GM23338 (cell line): Measurements from ENCODE around the gene IGF2BP3. TPM values are rescaled to one million over a fixed set of nuclear protein-coding genes. Genes with fewer than 3 reads are reported as not detected.
A peak's percentile ranks its signal among the peaks of the same experiment; 100 is the strongest.

Experiments used
- ATAC-seq: fragments of 200-7000 bp; cut with Tn5 transposase; 3 replicates; pipeline ENCODE4 v1.9.1; 2020
- DNase-seq: peaks from one replicate; pipeline ENCODE4 v3.0.0-alpha.2; 2015; ENCODE audit warnings: low spot score
- H2AFZ ChIP-seq: fragments of 200-600 bp; sonication (generic); 2 replicates; pipeline ENCODE4 v1.8.0; 2016; ENCODE audit warnings: antibody characterized with exemption, mild to moderate bottlenecking, moderate library complexity
- H3F3A ChIP-seq: fragments of 200-600 bp; sonication (generic); replicated peaks from 2 replicates; pipeline ENCODE4 v1.8.0; 2017; ENCODE audit warnings: antibody characterized with exemption, mixed run types, low read depth
- H3K27ac ChIP-seq: fragments of 200-600 bp; sonication (generic); 2 replicates; pipeline ENCODE4 v1.6.1; 2016; ENCODE audit warnings: low read depth
- H3K27me3 ChIP-seq: fragments of 200-600 bp; sonication (generic); 2 replicates; pipeline ENCODE4 v1.8.0; 2016; ENCODE audit warnings: mild to moderate bottlenecking, mixed run types, moderate library complexity; ENCODE audit not compliant: insufficient read depth
- H3K36me3 ChIP-seq: fragments of 200-600 bp; sonication (generic); 2 replicates; pipeline ENCODE4 v1.8.0; 2016; ENCODE audit warnings: mild to moderate bottlenecking; ENCODE audit not compliant: insufficient read depth
- H3K4me1 ChIP-seq: fragments of 200-600 bp; sonication (generic); 2 replicates; pipeline ENCODE4 v1.8.0; 2016; ENCODE audit warnings: mild to moderate bottlenecking, moderate library complexity; ENCODE audit not compliant: insufficient read depth
- H3K4me2 ChIP-seq: fragments of 200-600 bp; sonication (generic); 2 replicates; pipeline ENCODE4 v1.7.1; 2017; ENCODE audit warnings: mixed run types
- H3K4me3 ChIP-seq: fragments of 200-600 bp; sonication (generic); 2 replicates; pipeline ENCODE4 v1.6.1; 2016; ENCODE audit warnings: mixed run types
- H3K79me2 ChIP-seq: fragments of 200-600 bp; sonication (generic); replicated peaks from 2 replicates; pipeline ENCODE4 v1.8.0; 2017; ENCODE audit warnings: mild to moderate bottlenecking; ENCODE audit not compliant: insufficient read depth
- H3K9me2 ChIP-seq: fragments of 200-600 bp; sonication (generic); 2 replicates; pipeline ENCODE4 v1.8.0; 2017; ENCODE audit not compliant: insufficient read depth
- H4K20me1 ChIP-seq: fragments of 200-600 bp; sonication (generic); replicated peaks from 2 replicates; pipeline ENCODE4 v1.8.0; 2017; ENCODE audit warnings: mild to moderate bottlenecking; ENCODE audit not compliant: insufficient read depth
- H3K27ac Mint-ChIP-seq: 2 replicates; pipeline ENCODE4 v1.8.0; 2020; ENCODE audit warnings: inconsistent platforms, mild to moderate bottlenecking, moderate library complexity, mixed read lengths
- H3K27me3 Mint-ChIP-seq: 3 replicates; pipeline ENCODE4 v1.8.0; 2022; ENCODE audit warnings: low read depth, mild to moderate bottlenecking, moderate library complexity, mixed read lengths, inconsistent platforms; ENCODE audit not compliant: insufficient read depth, poor library complexity
- H3K36me3 Mint-ChIP-seq: 3 replicates; pipeline ENCODE4 v1.8.0; 2021; ENCODE audit warnings: low read depth, mild to moderate bottlenecking, inconsistent platforms, moderate library complexity, mixed read lengths
- H3K4me1 Mint-ChIP-seq: 3 replicates; pipeline ENCODE4 v1.8.0; 2020; ENCODE audit warnings: mild to moderate bottlenecking, inconsistent platforms, mixed read lengths
- H3K4me3 Mint-ChIP-seq: 3 replicates; pipeline ENCODE4 v1.8.0; 2021; ENCODE audit warnings: moderate library complexity, mild to moderate bottlenecking, inconsistent platforms, mixed read lengths
- H3K9me3 Mint-ChIP-seq: 3 replicates; pipeline ENCODE4 v1.8.0; 2020; ENCODE audit warnings: moderate library complexity, mild to moderate bottlenecking, inconsistent platforms, mixed read lengths
- CREB1 ChIP-seq: fragments of 250-450 bp; sonication (Bioruptor Pico); IDR thresholded peaks from 2 replicates; pipeline ENCODE4 v1.5.0; 2020; ENCODE audit warnings: low read depth, mild to moderate bottlenecking, moderate library complexity
- CTCF ChIP-seq, 2 experiments: fragments of 200-600 bp in 1 of 2; sonication (generic) in 1 of 2; conservative IDR thresholded peaks; 2 replicates each; pipeline versions ENCODE4 v1.5.1 to v1.6.1; 2016 to 2017; ENCODE audit warnings: antibody characterized with exemption in 2 of 2, low read depth in 2 of 2, mild to moderate bottlenecking in 2 of 2, moderate library complexity in 1 of 2
- EZH2phosphoT487 ChIP-seq: fragments of 200-600 bp; sonication (generic); IDR thresholded peaks from one replicate; pipeline ENCODE4 v1.8.1; 2018; ENCODE audit warnings: antibody characterized with exemption; ENCODE audit not compliant: unreplicated experiment
- NANOG ChIP-seq: IDR thresholded peaks from 2 replicates; pipeline ENCODE4 v1.6.1; 2016; ENCODE audit warnings: antibody characterized with exemption, borderline replicate concordance
- POLR2AphosphoS5 ChIP-seq: IDR thresholded peaks from 2 replicates; pipeline ENCODE4 v1.6.1; 2016; ENCODE audit warnings: antibody characterized with exemption, low read depth
- REST ChIP-seq: IDR thresholded peaks from one replicate; pipeline ENCODE4 v1.6.1; 2018; ENCODE audit warnings: antibody characterized with exemption; ENCODE audit not compliant: unreplicated experiment
- STAT1 ChIP-seq: IDR thresholded peaks from one replicate; pipeline ENCODE4 v1.6.1; 2016; ENCODE audit warnings: antibody characterized with exemption; ENCODE audit not compliant: unreplicated experiment
- ZNF114 ChIP-seq: fragments of 250-450 bp; sonication (Bioruptor Pico); IDR thresholded peaks from 2 replicates; pipeline ENCODE4 v1.5.0; 2020; ENCODE audit warnings: mild to moderate bottlenecking, moderate library complexity
- polyA plus RNA-seq: library from polyadenylated mRNA; unstranded; fragments of >200 nt; fragmentation: Nextera tagmentation; extraction: Ambion mirVana; gene quantifications from 2 replicates; pipeline ENCODE4 v1.2.1, GENCODE V29; 2016
- total RNA-seq: library from RNA; depleted of rRNA; stranded (reverse); fragments of >200 nt; shearing (Covaris generic); gene quantifications from 2 replicates; pipeline ENCODE4 v1.2.3, GENCODE V29; 2014
- TF ChIP-seq, protein P1 (sequence below): IDR thresholded peaks from 2 replicates; pipeline ENCODE4 v1.6.1; 2016; ENCODE audit warnings: antibody characterized with exemption

The IGF2BP3 gene
- total and polyA plus RNA-seq, 2 experiments from 2014 or later, result 52.0 to 183 TPM

GRCh38 chr7:23383225-23383624 lies 87.1 kb downstream of the IGF2BP3 start:
- TF ChIP-seq REST, result no peak
- no peak for TF ChIP-seq STAT1
- no peak for TF ChIP-seq CREB1 (CRISPR knock-in tag)
- TF ChIP-seq, protein P1, sequence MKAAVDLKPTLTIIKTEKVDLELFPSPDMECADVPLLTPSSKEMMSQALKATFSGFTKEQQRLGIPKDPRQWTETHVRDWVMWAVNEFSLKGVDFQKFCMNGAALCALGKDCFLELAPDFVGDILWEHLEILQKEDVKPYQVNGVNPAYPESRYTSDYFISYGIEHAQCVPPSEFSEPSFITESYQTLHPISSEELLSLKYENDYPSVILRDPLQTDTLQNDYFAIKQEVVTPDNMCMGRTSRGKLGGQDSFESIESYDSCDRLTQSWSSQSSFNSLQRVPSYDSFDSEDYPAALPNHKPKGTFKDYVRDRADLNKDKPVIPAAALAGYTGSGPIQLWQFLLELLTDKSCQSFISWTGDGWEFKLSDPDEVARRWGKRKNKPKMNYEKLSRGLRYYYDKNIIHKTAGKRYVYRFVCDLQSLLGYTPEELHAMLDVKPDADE, result no peak
- no peak for TF ChIP-seq POLR2AphosphoS5
- no peak for TF ChIP-seq ZNF114 (CRISPR knock-in tag)
- DNase-seq (no peak), ATAC-seq (no peak)
- no peaks in the 10 kb centered on the region for H3K9me2 ChIP-seq
- Mint-ChIP-seq H3K27me3 (peaks cover 5% of the 10 kb centered on the region), H3K4me3 (no peak overlapping the region), H3K27ac (no peak overlapping the region), H3K36me3 (peaks cover 56% of the 10 kb centered on the region), H3K9me3 (no peaks in the 10 kb centered on the region), H3K4me1 (peaks cover 7% of the 10 kb centered on the region; the same call in 2 of the 3 replicates)
- H3K79me2 ChIP-seq, result peaks cover 98% of the 10 kb centered on the region
- no peaks in the 10 kb centered on the region for H3K4me1 ChIP-seq
- peaks cover 67% of the 10 kb centered on the region for H4K20me1 ChIP-seq
- H3K36me3 ChIP-seq, result peaks cover 9% of the 10 kb centered on the region; the same call in 1 of the 2 replicates
- H3K27ac ChIP-seq, result no peak overlapping the region
- H3F3A ChIP-seq, result no peaks in the 10 kb centered on the region
- no peak overlapping the region for H3K4me3 ChIP-seq
- no peak overlapping the region for H2AFZ ChIP-seq
- H3K4me2 ChIP-seq, result no peak overlapping the region
- no peaks in the 10 kb centered on the region for H3K27me3 ChIP-seq

GRCh38 chr7:23380961-23381360 lies 89.3 kb downstream of the IGF2BP3 start:
- H3K27me3 Mint-ChIP-seq, result peaks cover 8% of the 10 kb centered on the region
- TF ChIP-seq STAT1 (no peak), POLR2AphosphoS5 (no peak), NANOG (no peak), EZH2phosphoT487 (no peak), CTCF (conservative IDR thresholded peaks at IDR 0.05; ENCODE audit: low read depth in 2 of 2) (no peak), CREB1 (CRISPR knock-in tag) (no peak)
- TF ChIP-seq, protein P1, result no peak

More at GRCh38 chr7:23380961-23381360, 89.3 kb downstream of the IGF2BP3 start:
- Mint-ChIP-seq H3K4me1 (peaks cover 8% of the 10 kb centered on the region), H3K27ac (peak overlapping the region; percentile 42; the same call in 1 of the 2 replicates), H3K4me3 (no peak overlapping the region), H3K36me3 (peaks cover 36% of the 10 kb centered on the region), H3K9me3 (no peaks in the 10 kb centered on the region)
- H3K79me2 ChIP-seq, result peaks cover 98% of the 10 kb centered on the region
- no peaks in the 10 kb centered on the region for H3K9me2 ChIP-seq
- no peaks in the 10 kb centered on the region for H3F3A ChIP-seq
- no peak for DNase-seq
- no peak overlapping the region for H3K4me2 ChIP-seq
- no peak overlapping the region for H3K27ac ChIP-seq
- H3K36me3 ChIP-seq, result peaks cover 3% of the 10 kb centered on the region; the same call in 1 of the 2 replicates
- no peak for ATAC-seq
- no peak overlapping the region for H2AFZ ChIP-seq
- peaks cover 1% of the 10 kb centered on the region for H3K4me1 ChIP-seq
- no peaks in the 10 kb centered on the region for H3K27me3 ChIP-seq
- H3K4me3 ChIP-seq, result no peak overlapping the region
- H4K20me1 ChIP-seq, result peaks cover 59% of the 10 kb centered on the region
